H1 (cell line): ENCODE measurements around the gene GAS2L1. TPM values are rescaled to one million over a fixed set of nuclear protein-coding genes. Genes with fewer than 3 reads are reported as not detected.

ENCODE experiments used
- CTCF ChIA-PET: fragments of 300-600 bp; sonication (Branson Sonifier 250); formaldehyde crosslinking; loops from one replicate; lab custom pipeline; 2021; ENCODE audit not compliant: partially characterized antibody; lab: Charles Lee
- POLR2A ChIA-PET: fragments of 300-600 bp; sonication (Branson Sonifier 250); formaldehyde crosslinking; loops from one replicate; lab custom pipeline; 2021; ENCODE audit warnings: inconsistent platforms; ENCODE audit not compliant: partially characterized antibody; lab: Charles Lee
- DNase-seq, 2 experiments: peaks; one replicate each; pipeline versions ENCODE4 v3.0.0 to v3.0.0-alpha.2; 2010 to 2022; ENCODE audit warnings: low spot score in 2 of 2, low read depth in 1 of 2, mixed read lengths in 1 of 2
- FAIRE-seq: peaks from 2 replicates; lab custom pipeline; 2011; peaks lifted over from hg19 to GRCh38; lab: Jason Lieb, UNC
- H2AFZ ChIP-seq: 2 replicates; pipeline ENCODE4 v1.8.1; 2012; ENCODE audit warnings: low read length, inconsistent platforms
- H2AK5ac ChIP-seq: 2 replicates; pipeline ENCODE4 v1.6.1; 2013; ENCODE audit warnings: low read depth, low read length
- H2BK120ac ChIP-seq: replicated peaks from 2 replicates; pipeline ENCODE3; 2013; ENCODE audit warnings: low read depth, low read length, inconsistent platforms
- H2BK12ac ChIP-seq: 2 replicates; pipeline ENCODE4 v1.6.1; 2013; ENCODE audit warnings: low read depth, low read length
- H2BK15ac ChIP-seq: 2 replicates; pipeline ENCODE4 v1.6.1; 2013; ENCODE audit warnings: low read length
- H2BK20ac ChIP-seq: 2 replicates; pipeline ENCODE4 v1.6.1; 2013; ENCODE audit warnings: low read length
- H2BK5ac ChIP-seq: 2 replicates; pipeline ENCODE4 v1.6.1; 2013; ENCODE audit warnings: low read depth, low read length
- H3K14ac ChIP-seq: 2 replicates; pipeline ENCODE4 v1.6.1; 2013; ENCODE audit warnings: inconsistent platforms; ENCODE audit not compliant: insufficient read length
- H3K18ac ChIP-seq: 2 replicates; pipeline ENCODE4 v1.6.1; 2013; ENCODE audit warnings: low read length; ENCODE audit errors: extremely low read depth
- H3K23ac ChIP-seq: 2 replicates; pipeline ENCODE4 v1.6.1; 2013; ENCODE audit warnings: inconsistent platforms; ENCODE audit not compliant: insufficient read length
- H3K23me2 ChIP-seq: 2 replicates; pipeline ENCODE4 v1.6.1; 2013; ENCODE audit warnings: low read depth, low read length
- H3K27ac ChIP-seq: 2 replicates; pipeline ENCODE4 v1.6.1; 2011; ENCODE audit warnings: low read depth, low read length, inconsistent platforms
- H3K27me3 ChIP-seq, 4 experiments: replicated peaks in 1 of 4; 1 replicate in 1 of 4; 2 replicates in 3 of 4; pipeline versions ENCODE4 v1.6.1 to v1.8.1; 2011 to 2013; ENCODE audit warnings: low read length in 3 of 4, mild to moderate bottlenecking in 3 of 4, inconsistent platforms in 2 of 4, mixed read lengths in 2 of 4, moderate library complexity in 1 of 4; ENCODE audit not compliant: control insufficient read depth in 3 of 4, insufficient read depth in 3 of 4; ENCODE audit errors: extremely low read depth in 1 of 4
- H3K36me3 ChIP-seq, 4 experiments: 2 replicates each; pipeline versions ENCODE4 v1.6.1 to v1.8.1; 2011 to 2013; ENCODE audit warnings: mild to moderate bottlenecking in 4 of 4, low read length in 3 of 4, moderate library complexity in 2 of 4, control low read depth in 1 of 4, inconsistent platforms in 1 of 4; ENCODE audit not compliant: insufficient read depth in 4 of 4, control insufficient read depth in 2 of 4
- H3K4ac ChIP-seq: replicated peaks from 2 replicates; pipeline ENCODE3; 2013; ENCODE audit warnings: low read length, low read depth, mixed read lengths, inconsistent platforms; ENCODE audit not compliant: insufficient read length
- H3K4me1 ChIP-seq, 4 experiments: replicated peaks in 1 of 4; 1 replicate in 1 of 4; 2 replicates in 3 of 4; pipeline versions ENCODE4 v1.6.1 to v1.8.1; 2011 to 2013; ENCODE audit warnings: low read length in 3 of 4, inconsistent platforms in 2 of 4, mixed read lengths in 1 of 4; ENCODE audit not compliant: insufficient read depth in 4 of 4, control insufficient read depth in 3 of 4
- H3K4me2 ChIP-seq, 2 experiments: 2 replicates each; pipeline versions ENCODE4 v1.6.1 to v1.8.1; 2011 to 2013; ENCODE audit warnings: low read depth in 2 of 2, low read length in 2 of 2, control low read depth in 1 of 2, inconsistent platforms in 1 of 2, mild to moderate bottlenecking in 1 of 2; ENCODE audit not compliant: insufficient read depth in 1 of 2
- H3K4me3 ChIP-seq, 4 experiments: fragments of 200-600, 300-600 bp in 1 of 4; sonication (generic), shearing (Covaris generic), sonication (Bioruptor Twin) in 1 of 4; 2 replicates each; pipeline versions ENCODE4 v1.5.1 to v1.8.1; 2011 to 2016; ENCODE audit warnings: low read length in 4 of 4, low read depth in 3 of 4, control low read depth in 2 of 4, inconsistent platforms in 2 of 4, mild to moderate bottlenecking in 2 of 4, mixed read lengths in 1 of 4, moderate library complexity in 1 of 4; ENCODE audit not compliant: insufficient read depth in 2 of 4; ENCODE audit errors: extremely low read depth in 1 of 4
- H3K56ac ChIP-seq: replicated peaks from 2 replicates; pipeline ENCODE3; 2013; ENCODE audit warnings: low read depth, mild to moderate bottlenecking, mixed read lengths, low read length, inconsistent platforms; ENCODE audit not compliant: insufficient read length
- H3K79me1 ChIP-seq: 2 replicates; pipeline ENCODE4 v1.6.1; 2013; ENCODE audit warnings: low read depth, low read length, control low read depth
- H3K79me2 ChIP-seq, 2 experiments: 2 replicates each; pipeline versions ENCODE4 v1.6.1 to v1.8.1; 2012 to 2013; ENCODE audit warnings: low read length in 2 of 2, mild to moderate bottlenecking in 2 of 2, inconsistent platforms in 1 of 2; ENCODE audit not compliant: insufficient read depth in 2 of 2, control insufficient read depth in 1 of 2
- H3K9ac ChIP-seq, 4 experiments: replicated peaks in 1 of 4; 1 replicate in 1 of 4; 2 replicates in 3 of 4; pipeline versions ENCODE4 v1.6.1 to v1.8.1; 2011 to 2013; ENCODE audit warnings: low read depth in 3 of 4, low read length in 3 of 4, control low read depth in 2 of 4, mild to moderate bottlenecking in 2 of 4, moderate library complexity in 2 of 4, inconsistent platforms in 1 of 4; ENCODE audit errors: extremely low read depth in 1 of 4
- H3K9me3 ChIP-seq, 2 experiments: 2 replicates each; pipeline versions ENCODE4 v1.6.1 to v1.8.1; 2012 to 2013; ENCODE audit warnings: mild to moderate bottlenecking in 2 of 2, moderate library complexity in 2 of 2, control low read depth in 1 of 2, inconsistent platforms in 1 of 2, low read depth in 1 of 2, low read length in 1 of 2, mixed read lengths in 1 of 2; ENCODE audit not compliant: insufficient read depth in 2 of 2
- H4K20me1 ChIP-seq, 2 experiments: replicated peaks in 1 of 2; 2 replicates each; pipeline versions ENCODE3 to v1.8.1; 2011 to 2013; ENCODE audit warnings: inconsistent platforms in 2 of 2, low read length in 2 of 2, mild to moderate bottlenecking in 1 of 2; ENCODE audit not compliant: insufficient read depth in 2 of 2, control insufficient read depth in 1 of 2
- H4K5ac ChIP-seq: 2 replicates; pipeline ENCODE4 v1.6.1; 2013; ENCODE audit warnings: low read length, low read depth, mixed read lengths, inconsistent platforms; ENCODE audit not compliant: insufficient read length
- H4K8ac ChIP-seq: 2 replicates; pipeline ENCODE4 v1.8.0; 2013; ENCODE audit warnings: mild to moderate bottlenecking, moderate library complexity, low read length, inconsistent platforms; ENCODE audit not compliant: insufficient read depth; ENCODE audit errors: extremely low read depth
- H4K91ac ChIP-seq: replicated peaks from 2 replicates; pipeline ENCODE3; 2013; ENCODE audit warnings: low read length, mixed read lengths, inconsistent platforms; ENCODE audit not compliant: insufficient read length
- BCL11A ChIP-seq, 2 experiments: IDR thresholded peaks; one replicate each; pipeline ENCODE4 v1.6.1; 2011; ENCODE audit warnings: low read depth in 2 of 2, low read length in 2 of 2, mild to moderate bottlenecking in 2 of 2
- EGR1 ChIP-seq: IDR thresholded peaks from 2 replicates; pipeline ENCODE4 v1.6.1; 2011; ENCODE audit warnings: low read depth, low read length, borderline replicate concordance
- HDAC2 ChIP-seq, 2 experiments: fragments of 300-600 bp in 1 of 2; sonication (generic) in 1 of 2; IDR thresholded peaks; 2 replicates each; pipeline ENCODE4 v1.6.1; 2011 to 2012; ENCODE audit warnings: low read depth in 2 of 2, low read length in 2 of 2, mild to moderate bottlenecking in 2 of 2, moderate library complexity in 2 of 2, borderline replicate concordance in 1 of 2, inconsistent platforms in 1 of 2
- JUND ChIP-seq: IDR thresholded peaks from 2 replicates; pipeline ENCODE4 v1.6.1; 2011; ENCODE audit warnings: mild to moderate bottlenecking, improper control_type of control experiment, low read length
- PHF8 ChIP-seq: fragments of 200-600 bp; sonication (generic); conservative IDR thresholded peaks from 2 replicates; pipeline ENCODE4 v1.7.1; 2012; ENCODE audit warnings: low read depth, mild to moderate bottlenecking, inconsistent platforms, low read length, moderate library complexity
- RNF2 ChIP-seq: fragments of 200-900, 300-1000 bp; sonication (generic); IDR thresholded peaks from 2 replicates; pipeline ENCODE4 v1.7.1; 2016; ENCODE audit warnings: borderline replicate concordance, low read depth, mild to moderate bottlenecking, antibody characterized with exemption, low read length; ENCODE audit not compliant: poor library complexity, severe bottlenecking; ENCODE audit errors: missing control alignments
- RXRA ChIP-seq: IDR thresholded peaks from 2 replicates; pipeline ENCODE4 v1.6.1; 2011; ENCODE audit warnings: low read depth, mild to moderate bottlenecking, low read length, moderate library complexity; ENCODE audit not compliant: insufficient read depth
- SIN3A ChIP-seq, 2 experiments: IDR thresholded peaks in 1 of 2; conservative IDR thresholded peaks in 1 of 2; 2 replicates each; pipeline ENCODE4 v1.6.1; 2011 to 2012; ENCODE audit warnings: low read length in 2 of 2, improper control_type of control experiment in 1 of 2, low read depth in 1 of 2, mild to moderate bottlenecking in 1 of 2
- SUZ12 ChIP-seq: fragments of 200-600 bp; sonication (generic); IDR thresholded peaks from 2 replicates; pipeline ENCODE4 v1.6.1; 2012; ENCODE audit warnings: mild to moderate bottlenecking, inconsistent platforms, low read length, moderate library complexity, mixed read lengths
- TAF1 ChIP-seq: IDR thresholded peaks from 2 replicates; pipeline ENCODE4 v1.6.1; 2011; ENCODE audit warnings: mild to moderate bottlenecking, low read depth, low read length
- WGBS, 2 experiments: shearing (Covaris generic) in 1 of 2; methylation state at CpG; one replicate each; pipeline versions ENCODE4 v1.1.6 to v1.1.7; 2013 to 2015; ENCODE audit warnings: low lambda C conversion rate in 2 of 2, mixed read lengths in 2 of 2, inconsistent platforms in 1 of 2, low coverage in 1 of 2, missing lambda C conversion rate in 1 of 2; ENCODE audit not compliant: insufficient replicate concordance in 2 of 2, insufficient coverage in 1 of 2, insufficient read length in 1 of 2; ENCODE audit errors: extremely low coverage in 1 of 2, missing lambda C conversion rate in 1 of 2; 5-methylcytosine and 5-hydroxymethylcytosine counted together
- polyA plus RNA-seq, 7 experiments: library from polyadenylated mRNA; depleted of rRNA in 3 of 7; stranded (reverse) in 5 of 7; unstranded in 2 of 7; fragments of >200 nt in 5 of 7; fragments of 200-250 nt in 2 of 7; gene quantifications; 1 replicate in 5 of 7; 2 replicates in 1 of 7; 4 replicates in 1 of 7; pipeline versions ENCODE4 v1.2.1 to v1.2.3, GENCODE V29; 2011 to 2013; ENCODE audit warnings: missing spikeins in 2 of 7, mixed read lengths in 2 of 7
- total RNA-seq: library from RNA; stranded (reverse); fragmentation: NEBNext Ultra II Directional; extraction: Animal tissue kit (Norgen Biotek cat#: 25700); gene quantifications from 2 replicates; pipeline ENCODE4 v1.2.1, GENCODE V29; 2021

Gene GAS2L1
- total and polyA plus RNA-seq, 2 of the 8 experiments (the other 6 are each of a cell fraction or from before 2014, with no cell fraction given) = 3.6 to 10.1 TPM

GRCh38 chr22:29341056-29341848 lies 34.8 kb downstream of the GAS2L1 start:
- ChIA-PET POLR2A (interaction anchor here (0.9 to 1.2 kb wide), 2 partner anchors 9 to 27 kb away, joined by 3 read pairs; no protein-coding TSS in a partner anchor), CTCF (interaction anchor here (0.6 to 1.7 kb wide), 7 partner anchors 9 to 405 kb away, joined by 3 to 6 read pairs (median 3); no protein-coding TSS in a partner anchor)
- 89% methylated on average over 20 of the region's 25 CpGs; no CpG with 5 or more reads in 1 of the 2 experiments for WGBS, 2 experiments
- H2BK12ac ChIP-seq = no peak overlapping the region
- H2BK15ac ChIP-seq = no peak overlapping the region
- no peak overlapping the region for H3K4me2 ChIP-seq
- H2BK120ac ChIP-seq = no peak overlapping the region
- H4K5ac ChIP-seq = no peak overlapping the region
- H3K4me1 ChIP-seq = no peaks in the 10 kb centered on the region
- no peaks in the 10 kb centered on the region for H3K27me3 ChIP-seq
- no peaks in the 10 kb centered on the region for H3K23me2 ChIP-seq
- no peak overlapping the region for H3K9ac ChIP-seq
- H2BK20ac ChIP-seq = no peak overlapping the region
- FAIRE-seq (no peak), DNase-seq (no peak)
- H3K4me3 ChIP-seq = no peak overlapping the region
- H3K79me2 ChIP-seq = no peaks in the 10 kb centered on the region
- H3K27ac ChIP-seq = no peak overlapping the region
- H2BK5ac ChIP-seq = peak overlapping the region; percentile 16; the same call in 1 of the 2 replicates
- H3K56ac ChIP-seq = no peak overlapping the region
- H3K23ac ChIP-seq = no peak overlapping the region
- H3K79me1 ChIP-seq = no peaks in the 10 kb centered on the region
- H3K9me3 ChIP-seq = no peaks in the 10 kb centered on the region
- H2AFZ ChIP-seq = no peak overlapping the region
- H3K4ac ChIP-seq = no peak overlapping the region
- H3K36me3 ChIP-seq = peaks cover 4 to 32% (median 20%) of the 10 kb centered on the region in 4 experiments; a peak in 7 of 8 replicates
- TF ChIP-seq SIN3A (conservative IDR thresholded peaks at IDR 0.05 in 1 of 2, IDR thresholded peaks at IDR 0.05 in 1 of 2; ENCODE audit: low read depth in 1 of 2, low read length in 2 of 2) (no peak), RXRA (no peak), BCL11A (IDR thresholded peaks at IDR 0.05; ENCODE audit: low read depth in 2 of 2, low read length in 2 of 2) (no peak), EGR1 (no peak), TAF1 (no peak), HDAC2 (IDR thresholded peaks at IDR 0.05; ENCODE audit: borderline replicate concordance in 1 of 2, low read depth in 2 of 2, low read length in 2 of 2) (no peak), RNF2 (no peak), SUZ12 (no peak), JUND (no peak), PHF8 (no peak)
- TF ChIP-seq, all 59 proteins: peak for 0
- no peak overlapping the region for H4K8ac ChIP-seq
- no peak overlapping the region for H2AK5ac ChIP-seq
- H3K18ac ChIP-seq = no peak overlapping the region
- H4K20me1 ChIP-seq = peaks cover 1 to 10% of the 10 kb centered on the region in 2 experiments
- H3K14ac ChIP-seq = no peak overlapping the region
- no peak overlapping the region for H4K91ac ChIP-seq
